Activated CD4-positive, CD25-positive, alpha-beta regulatory T cell treated with anti-CD3 and anti-CD28 coated beads, Interleukin-2, amount 50 U/mL, for 24 hours (primary cell): ENCODE measurements around the gene SPOCK2.
"Not testable (repeated sequence)": the region's sequence is repeated elsewhere in the genome, so short reads cannot be mapped to it uniquely, and the experiment has no call there.

Source experiments
- ATAC-seq, 2 donors: fragments of 150-1000 bp; cut with Tn5 transposase; one replicate each; pipeline ENCODE4 v1.10.0; 2021; ENCODE audit warnings: mild to moderate bottlenecking in 1 of 2, moderate library complexity in 1 of 2

The SPOCK2 gene

GRCh38 chr10:72087969-72088888 lies at the start of gene SPOCK2:
Gene SPOCK2, minus strand, starts transcription at chr10:72088551. Its CDS starts 223 bp downstream, at chr10:72088328.
- ATAC-seq = peak; percentile 64 to 71

GRCh38 chr10:72137583-72137982 lies 49.2 kb upstream of the SPOCK2 start:
- ATAC-seq = no peak

- ATAC-seq = not testable (repeated sequence)
Observed at GRCh38 chr10:72136225-72136624, 47.9 kb upstream of the SPOCK2 start.

- peak in 1 of 2 donors; percentile 25 for ATAC-seq
Observed at GRCh38 chr10:72134785-72135767, 46.7 kb upstream of the SPOCK2 start.

GRCh38 chr10:72133517-72133916 lies 45.2 kb upstream of the SPOCK2 start:
- ATAC-seq = peak in 1 of 2 donors; percentile 27

- peak in 1 of 2 donors; percentile 24 for ATAC-seq
Observed at GRCh38 chr10:72132854-72133253, 44.5 kb upstream of the SPOCK2 start.

DNA sequence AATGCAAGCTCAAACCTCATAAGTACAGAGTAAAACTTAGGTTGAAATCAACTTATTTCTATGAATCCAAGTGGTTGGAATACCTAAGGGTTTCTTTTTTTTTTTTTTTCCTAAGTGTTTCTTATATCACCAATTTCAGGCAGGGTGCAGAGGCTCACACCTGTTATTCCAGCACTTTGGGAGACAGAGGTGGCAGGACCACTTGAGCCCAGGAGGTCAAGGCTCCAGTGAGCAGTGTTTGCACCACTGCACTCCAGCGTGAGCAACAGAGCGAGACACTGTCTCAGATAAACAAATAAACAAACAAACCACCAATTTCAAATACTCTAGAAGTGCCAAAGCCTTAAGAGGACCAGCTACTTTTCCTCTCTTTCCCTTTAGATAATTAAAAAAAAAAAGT lies 39.2 kb upstream of the SPOCK2 start:
- no peak for ATAC-seq

DNA sequence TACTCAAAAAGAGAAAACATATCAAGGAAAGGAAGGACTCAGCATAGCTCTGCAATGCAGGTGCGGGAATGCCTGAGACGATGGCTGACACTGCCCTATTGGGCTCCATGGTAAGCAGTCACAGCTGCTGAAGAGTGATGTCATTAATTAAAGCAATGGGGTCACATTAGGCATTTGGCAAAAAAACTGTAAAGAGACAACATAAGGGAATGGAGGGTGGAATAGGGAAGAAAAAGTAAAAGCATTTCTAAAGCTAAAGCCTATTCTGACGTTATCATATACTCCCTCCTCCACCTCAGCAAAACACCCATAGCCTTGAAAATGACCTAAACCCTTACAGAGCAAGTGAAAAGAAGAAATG lies 38.5 kb upstream of the SPOCK2 start:
- no peak for ATAC-seq

DNA sequence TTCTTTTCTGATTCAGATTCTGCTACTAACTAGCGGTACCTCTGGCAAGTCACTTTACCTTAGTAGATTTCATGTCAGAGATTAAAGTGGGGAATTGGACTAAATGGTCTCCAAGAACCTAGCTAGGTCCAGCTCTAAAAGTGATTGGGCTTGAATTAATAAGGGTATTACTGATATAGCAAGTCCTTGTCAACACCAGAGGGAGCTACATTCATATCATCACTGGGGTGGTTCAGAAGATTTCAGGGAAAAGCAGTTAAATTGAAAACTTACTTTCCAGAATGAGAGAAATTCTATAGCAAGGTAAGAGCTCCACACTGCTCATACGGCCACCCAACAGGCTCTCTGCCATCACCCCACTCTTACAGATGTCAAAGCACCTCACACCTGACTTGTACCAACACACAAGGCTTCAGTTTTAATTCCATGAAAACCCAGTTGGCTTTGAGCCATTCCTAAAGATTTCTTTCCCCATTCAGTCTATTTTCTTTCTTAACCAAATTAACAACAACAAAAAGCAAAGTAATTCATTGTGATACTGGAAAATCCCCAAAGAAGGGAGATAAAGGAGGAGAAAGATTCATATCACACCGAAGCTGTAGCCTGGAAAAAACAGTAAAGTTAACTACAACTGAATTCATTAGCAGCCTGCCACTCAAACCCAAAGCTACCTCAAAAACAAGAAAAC lies 38.0 kb upstream of the SPOCK2 start:
- no peak for ATAC-seq

DNA sequence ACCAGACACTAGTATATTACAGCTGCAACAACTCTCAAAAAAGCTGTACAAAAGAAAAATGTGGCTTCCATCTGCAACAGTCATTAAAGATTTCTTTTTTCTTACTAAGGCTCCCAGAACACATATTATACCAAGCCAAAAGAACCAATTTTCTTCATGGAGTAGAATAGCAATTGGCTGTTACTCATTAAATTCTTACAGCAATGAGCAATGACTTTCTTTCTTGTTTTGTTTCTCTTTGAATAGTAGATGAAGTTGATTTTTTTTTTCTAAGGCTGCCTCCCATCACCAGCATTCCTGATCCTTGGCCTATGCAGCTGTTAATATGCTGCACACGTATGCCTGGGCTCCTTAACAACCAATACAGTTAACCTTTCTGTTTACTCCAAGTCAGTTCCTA lies 36.6 kb upstream of the SPOCK2 start:
- ATAC-seq = no peak

DNA sequence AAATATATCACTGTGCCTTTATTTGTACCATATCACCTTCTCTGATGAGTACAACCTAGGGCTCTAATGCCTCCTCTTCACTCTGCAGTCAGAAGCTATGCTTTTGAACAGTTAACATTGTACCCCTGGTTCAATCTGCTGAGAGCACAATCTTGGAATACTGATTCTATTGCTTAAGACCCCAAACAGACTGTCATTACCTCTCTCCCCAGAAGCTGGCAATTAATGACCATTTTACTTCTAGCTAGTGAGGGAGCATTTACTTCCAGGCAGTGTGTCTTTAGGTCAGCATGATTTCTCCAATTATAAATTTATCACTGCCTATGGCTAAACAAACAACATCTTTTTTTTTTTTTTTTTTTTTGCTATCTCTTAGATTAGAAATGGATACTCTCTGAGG lies 36.0 kb upstream of the SPOCK2 start:
- no peak for ATAC-seq

DNA sequence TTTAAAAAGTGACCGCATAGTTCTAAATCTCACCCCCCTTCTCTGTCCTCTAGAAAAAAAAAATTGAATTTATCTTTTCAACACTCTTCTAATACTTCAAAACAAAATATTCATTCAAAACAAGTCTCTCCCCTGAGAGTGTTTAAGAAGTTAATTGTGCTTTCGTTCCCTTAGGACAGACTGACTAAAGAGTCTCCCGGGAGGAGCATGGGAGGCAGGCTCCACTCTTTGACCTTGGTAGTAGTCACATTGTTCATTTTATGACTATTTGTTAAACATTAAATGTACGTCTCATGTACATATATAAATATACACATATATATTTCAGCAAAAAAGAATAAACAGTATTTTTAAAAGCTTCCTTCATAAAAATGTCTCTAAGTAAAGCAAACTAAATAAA lies 35.3 kb upstream of the SPOCK2 start:
- no peak for ATAC-seq

DNA sequence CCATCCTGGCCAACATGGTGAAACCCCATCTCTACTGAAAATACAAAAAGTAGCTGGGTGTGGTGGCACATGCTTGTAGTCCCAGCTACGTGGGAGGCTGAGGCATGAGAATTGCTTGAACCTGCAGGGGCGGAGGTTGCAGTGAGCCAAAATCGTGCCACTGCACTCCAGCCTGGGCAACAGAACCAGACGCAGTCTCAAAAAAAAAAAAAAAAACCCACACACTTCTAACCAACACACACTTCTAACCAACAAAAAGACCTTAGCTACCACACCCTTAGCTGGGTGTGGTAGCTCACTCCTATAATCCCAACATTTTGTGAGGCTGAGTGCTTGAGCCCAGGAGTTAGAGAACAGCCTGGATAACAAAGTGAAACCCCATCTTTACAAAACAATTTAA lies 33.9 kb upstream of the SPOCK2 start:
- ATAC-seq = no peak

- no peak for ATAC-seq
Observed at GRCh38 chr10:72121389-72121788, 33.0 kb upstream of the SPOCK2 start.

DNA sequence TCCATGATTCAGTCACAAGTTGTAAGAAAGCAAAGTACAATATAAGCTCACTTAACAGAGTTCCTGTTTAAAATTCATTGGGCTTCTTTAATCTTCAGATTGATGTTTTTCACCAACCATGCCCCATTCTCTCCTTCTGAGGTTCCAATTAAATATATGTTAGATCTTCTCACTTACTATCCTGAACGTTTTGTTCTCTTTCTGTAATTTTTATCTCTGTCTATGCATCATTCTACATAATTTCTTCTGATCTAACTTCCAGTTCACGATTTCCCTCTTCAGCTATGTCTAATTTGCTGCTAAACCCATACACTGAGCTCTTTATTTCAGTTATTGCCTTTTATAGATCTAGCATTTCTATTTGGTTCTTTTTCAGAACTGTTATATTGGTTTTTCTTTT lies 28.0 kb upstream of the SPOCK2 start:
- no peak for ATAC-seq

GRCh38 chr10:72114706-72115450 lies 26.5 kb upstream of the SPOCK2 start:
- no peak for ATAC-seq

DNA sequence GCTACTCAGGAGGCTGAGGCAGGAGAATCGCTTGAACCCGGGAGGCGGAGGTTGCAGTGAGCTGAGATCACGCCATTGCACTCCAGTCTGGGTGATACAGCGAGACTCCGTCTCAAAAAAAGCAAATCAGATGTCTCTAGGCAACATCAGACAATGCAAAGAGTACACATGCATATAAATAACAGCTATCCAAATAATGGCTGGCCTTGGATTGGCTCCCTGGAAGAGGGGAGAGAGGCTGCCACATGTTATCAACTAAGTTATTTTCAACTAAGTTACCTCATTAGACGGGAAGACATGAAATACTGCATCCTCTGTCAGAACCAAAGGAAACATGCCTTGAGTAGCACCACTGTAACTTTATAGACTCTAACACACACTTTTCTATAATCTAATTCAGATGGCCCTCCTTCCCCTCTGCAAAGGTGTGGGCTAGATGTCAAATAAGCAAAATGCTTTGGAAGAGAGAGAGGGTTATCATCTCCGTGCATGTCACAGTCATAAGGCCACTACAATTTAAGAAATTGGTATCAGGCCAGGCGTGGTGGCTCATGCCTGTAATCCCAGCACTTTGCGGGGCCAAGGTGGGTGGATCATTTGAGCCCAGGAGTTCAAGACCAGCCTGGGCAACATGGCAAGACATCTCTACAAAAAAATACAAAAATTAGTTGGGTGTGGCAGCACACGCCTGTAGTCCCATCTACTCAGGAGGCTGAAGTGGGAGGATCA lies 22.5 kb upstream of the SPOCK2 start:
- no peak for ATAC-seq

GRCh38 chr10:72109636-72110157 lies 21.3 kb upstream of the SPOCK2 start:
- ATAC-seq = peak in 1 of 2 donors; percentile 46

DNA sequence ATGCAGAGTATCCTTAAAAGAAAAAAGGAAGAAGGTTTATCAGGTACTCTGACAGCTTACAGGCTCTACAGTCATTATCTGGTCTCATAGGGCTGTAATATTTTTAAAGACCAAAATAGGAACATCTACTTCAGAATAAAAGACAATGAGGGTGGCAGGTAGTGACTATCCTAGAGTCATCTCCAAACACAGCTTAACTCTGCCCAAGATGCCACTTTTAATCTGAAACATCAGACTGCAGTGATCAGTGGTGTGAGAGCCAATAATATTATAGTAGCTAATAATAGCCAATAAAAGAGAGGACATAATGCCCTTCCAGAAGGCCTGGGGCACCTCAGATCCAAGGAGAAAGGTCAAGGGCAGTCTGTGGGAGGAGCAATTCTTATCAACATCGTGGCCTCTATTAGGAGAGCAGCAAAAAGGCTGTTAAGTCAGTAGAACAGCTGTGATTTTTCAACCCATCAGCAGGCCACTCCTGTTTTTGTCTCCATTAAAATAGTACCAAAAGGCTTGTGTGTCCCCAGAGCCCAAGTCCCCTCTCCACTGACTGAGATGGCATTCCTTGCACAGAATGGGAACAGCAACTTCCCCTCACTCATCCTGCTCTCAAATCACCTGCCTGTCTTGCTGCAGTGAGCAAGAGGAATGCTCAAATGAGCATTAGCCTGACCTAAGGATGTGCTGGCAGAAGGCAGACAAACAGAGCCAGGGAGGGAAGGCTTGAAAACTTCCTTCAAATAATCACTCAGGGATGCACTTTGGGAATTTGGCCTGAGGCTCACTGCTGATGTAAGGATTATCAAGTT lies 20.7 kb upstream of the SPOCK2 start:
- peak; percentile 13 to 60 for ATAC-seq

- peak; percentile 17 to 22 for ATAC-seq
Observed at GRCh38 chr10:72108004-72108370, 19.6 kb upstream of the SPOCK2 start.
